ENCODE data around the gene GPX3. TPM values are rescaled to one million over a fixed set of nuclear protein-coding genes. Genes with fewer than 3 reads are reported as not detected.

GPX3 gene
- total and polyA plus RNA-seq, 9 of the 15 experiments (the other 6 are each of a cell fraction or from before 2014, with no cell fraction given) = 0.25 to 0.86 TPM; not detected in 7

DNA sequence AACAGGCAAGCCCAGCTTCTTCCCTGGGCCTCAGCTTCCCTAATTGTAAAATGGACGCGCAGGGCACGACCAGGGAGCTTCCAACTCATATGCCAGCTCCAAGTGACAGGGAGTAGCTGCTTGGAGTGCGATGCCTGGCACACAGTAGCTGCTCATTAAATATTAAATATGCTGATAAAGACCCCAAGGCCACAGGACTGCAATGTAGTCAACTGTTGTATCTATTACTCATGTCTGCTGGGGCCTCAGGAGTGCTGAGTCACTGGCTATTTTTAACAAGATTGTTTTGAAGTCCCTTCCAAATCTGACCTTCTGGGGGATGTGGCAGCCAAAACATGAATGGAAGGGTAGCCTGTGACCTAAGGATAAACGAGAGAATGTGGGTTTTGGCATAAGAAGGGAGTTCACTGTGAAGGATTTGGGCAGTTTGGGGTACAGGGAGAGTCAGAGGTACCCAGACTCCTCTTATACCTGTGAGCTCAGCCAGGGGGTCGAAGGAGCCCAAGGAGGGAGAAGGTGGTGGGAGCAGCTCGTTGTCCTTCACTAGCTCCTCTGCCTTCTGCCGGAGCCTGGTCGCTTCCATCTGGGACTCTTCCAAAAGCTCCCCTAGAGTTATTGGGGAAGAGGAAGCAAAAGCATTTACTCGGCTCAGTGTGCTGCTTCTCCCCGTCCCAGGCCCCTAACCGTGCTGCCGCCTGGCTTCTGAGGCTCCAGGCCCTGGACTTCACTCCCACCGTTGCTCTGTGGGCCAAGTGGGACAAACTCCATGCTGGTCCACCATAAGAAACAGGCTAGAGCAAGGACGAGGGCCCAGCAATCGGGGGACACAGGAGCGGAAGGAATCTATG, 43.0 kb downstream of the GPX3 start (continued):
- TF ChIP-seq, protein P1, sequence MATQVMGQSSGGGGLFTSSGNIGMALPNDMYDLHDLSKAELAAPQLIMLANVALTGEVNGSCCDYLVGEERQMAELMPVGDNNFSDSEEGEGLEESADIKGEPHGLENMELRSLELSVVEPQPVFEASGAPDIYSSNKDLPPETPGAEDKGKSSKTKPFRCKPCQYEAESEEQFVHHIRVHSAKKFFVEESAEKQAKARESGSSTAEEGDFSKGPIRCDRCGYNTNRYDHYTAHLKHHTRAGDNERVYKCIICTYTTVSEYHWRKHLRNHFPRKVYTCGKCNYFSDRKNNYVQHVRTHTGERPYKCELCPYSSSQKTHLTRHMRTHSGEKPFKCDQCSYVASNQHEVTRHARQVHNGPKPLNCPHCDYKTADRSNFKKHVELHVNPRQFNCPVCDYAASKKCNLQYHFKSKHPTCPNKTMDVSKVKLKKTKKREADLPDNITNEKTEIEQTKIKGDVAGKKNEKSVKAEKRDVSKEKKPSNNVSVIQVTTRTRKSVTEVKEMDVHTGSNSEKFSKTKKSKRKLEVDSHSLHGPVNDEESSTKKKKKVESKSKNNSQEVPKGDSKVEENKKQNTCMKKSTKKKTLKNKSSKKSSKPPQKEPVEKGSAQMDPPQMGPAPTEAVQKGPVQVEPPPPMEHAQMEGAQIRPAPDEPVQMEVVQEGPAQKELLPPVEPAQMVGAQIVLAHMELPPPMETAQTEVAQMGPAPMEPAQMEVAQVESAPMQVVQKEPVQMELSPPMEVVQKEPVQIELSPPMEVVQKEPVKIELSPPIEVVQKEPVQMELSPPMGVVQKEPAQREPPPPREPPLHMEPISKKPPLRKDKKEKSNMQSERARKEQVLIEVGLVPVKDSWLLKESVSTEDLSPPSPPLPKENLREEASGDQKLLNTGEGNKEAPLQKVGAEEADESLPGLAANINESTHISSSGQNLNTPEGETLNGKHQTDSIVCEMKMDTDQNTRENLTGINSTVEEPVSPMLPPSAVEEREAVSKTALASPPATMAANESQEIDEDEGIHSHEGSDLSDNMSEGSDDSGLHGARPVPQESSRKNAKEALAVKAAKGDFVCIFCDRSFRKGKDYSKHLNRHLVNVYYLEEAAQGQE (IDR thresholded peaks at IDR 0.05; ENCODE audit: borderline replicate concordance) = peak; percentile 37; the same call in 1 of the 2 replicates
- TF ChIP-seq, protein P1 (CRISPR knock-in tag; IDR thresholded peaks at IDR 0.05; ENCODE audit: low read depth) = no peak
- TF ChIP-seq KDM2B (CRISPR knock-in tag; IDR thresholded peaks at IDR 0.05) = no peak
- TF ChIP-seq CCAR2 (IDR thresholded peaks at IDR 0.05; ENCODE audit: low read depth, low read length) = no peak
- peak; percentile 96 for TF ChIP-seq ZBTB17 (CRISPR knock-in tag; IDR thresholded peaks at IDR 0.05)
- TF ChIP-seq, protein P2, sequence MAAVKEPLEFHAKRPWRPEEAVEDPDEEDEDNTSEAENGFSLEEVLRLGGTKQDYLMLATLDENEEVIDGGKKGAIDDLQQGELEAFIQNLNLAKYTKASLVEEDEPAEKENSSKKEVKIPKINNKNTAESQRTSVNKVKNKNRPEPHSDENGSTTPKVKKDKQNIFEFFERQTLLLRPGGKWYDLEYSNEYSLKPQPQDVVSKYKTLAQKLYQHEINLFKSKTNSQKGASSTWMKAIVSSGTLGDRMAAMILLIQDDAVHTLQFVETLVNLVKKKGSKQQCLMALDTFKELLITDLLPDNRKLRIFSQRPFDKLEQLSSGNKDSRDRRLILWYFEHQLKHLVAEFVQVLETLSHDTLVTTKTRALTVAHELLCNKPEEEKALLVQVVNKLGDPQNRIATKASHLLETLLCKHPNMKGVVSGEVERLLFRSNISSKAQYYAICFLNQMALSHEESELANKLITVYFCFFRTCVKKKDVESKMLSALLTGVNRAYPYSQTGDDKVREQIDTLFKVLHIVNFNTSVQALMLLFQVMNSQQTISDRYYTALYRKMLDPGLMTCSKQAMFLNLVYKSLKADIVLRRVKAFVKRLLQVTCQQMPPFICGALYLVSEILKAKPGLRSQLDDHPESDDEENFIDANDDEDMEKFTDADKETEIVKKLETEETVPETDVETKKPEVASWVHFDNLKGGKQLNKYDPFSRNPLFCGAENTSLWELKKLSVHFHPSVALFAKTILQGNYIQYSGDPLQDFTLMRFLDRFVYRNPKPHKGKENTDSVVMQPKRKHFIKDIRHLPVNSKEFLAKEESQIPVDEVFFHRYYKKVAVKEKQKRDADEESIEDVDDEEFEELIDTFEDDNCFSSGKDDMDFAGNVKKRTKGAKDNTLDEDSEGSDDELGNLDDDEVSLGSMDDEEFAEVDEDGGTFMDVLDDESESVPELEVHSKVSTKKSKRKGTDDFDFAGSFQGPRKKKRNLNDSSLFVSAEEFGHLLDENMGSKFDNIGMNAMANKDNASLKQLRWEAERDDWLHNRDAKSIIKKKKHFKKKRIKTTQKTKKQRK (IDR thresholded peaks at IDR 0.05; ENCODE audit: borderline replicate concordance, low read depth, low read length) = no peak
- no peak for TF ChIP-seq ZNF644 (tag; IDR thresholded peaks at IDR 0.05; ENCODE audit: low read depth)
- TF ChIP-seq KDM4B (IDR thresholded peaks at IDR 0.05; ENCODE audit: borderline replicate concordance in 2 of 2, low read depth in 1 of 2) = no peak
- TF ChIP-seq HCFC1 (IDR thresholded peaks at IDR 0.05; ENCODE audit: low read depth, low read length) = no peak
- TF ChIP-seq, protein P3, sequence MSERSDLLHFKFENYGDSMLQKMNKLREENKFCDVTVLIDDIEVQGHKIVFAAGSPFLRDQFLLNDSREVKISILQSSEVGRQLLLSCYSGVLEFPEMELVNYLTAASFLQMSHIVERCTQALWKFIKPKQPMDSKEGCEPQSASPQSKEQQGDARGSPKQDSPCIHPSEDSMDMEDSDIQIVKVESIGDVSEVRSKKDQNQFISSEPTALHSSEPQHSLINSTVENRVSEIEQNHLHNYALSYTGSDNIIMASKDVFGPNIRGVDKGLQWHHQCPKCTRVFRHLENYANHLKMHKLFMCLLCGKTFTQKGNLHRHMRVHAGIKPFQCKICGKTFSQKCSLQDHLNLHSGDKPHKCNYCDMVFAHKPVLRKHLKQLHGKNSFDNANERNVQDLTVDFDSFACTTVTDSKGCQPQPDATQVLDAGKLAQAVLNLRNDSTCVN (CRISPR knock-in tag; IDR thresholded peaks at IDR 0.05) = no peak
- TF ChIP-seq MAFG (tag; conservative IDR thresholded peaks at IDR 0.05) = peak; percentile 95
- TF ChIP-seq ATF7 (IDR thresholded peaks at IDR 0.05) = peak; percentile 40; the same call in 1 of the 2 replicates
- no peak for TF ChIP-seq ZNF764 (CRISPR knock-in tag; IDR thresholded peaks at IDR 0.05; ENCODE audit: low read depth)

Data from K562 (cell line).